ENCODE measurements around the gene VPS4A.

GRCh38 chr16:69286941-69287713 is 24.0 kb upstream of the VPS4A start:
- TF ChIP-seq CTCF (conservative IDR thresholded peaks at IDR 0.05; ENCODE audit: low read depth, low read length) (peak; percentile 47), EZH2phosphoT487 (IDR thresholded peaks at IDR 0.05; ENCODE audit: borderline replicate concordance, low read length) (no peak)
